GM21526 (cell line): ENCODE results near the gene LNX1.

ENCODE experiments used
- ATAC-seq: cut with Tn5 transposase; IDR thresholded peaks from one replicate; pipeline ENCODE4 v1.9.1; 2021; ENCODE audit warnings: moderate library complexity; ENCODE audit not compliant: unreplicated experiment, low FRiP score

LNX1 gene

DNA sequence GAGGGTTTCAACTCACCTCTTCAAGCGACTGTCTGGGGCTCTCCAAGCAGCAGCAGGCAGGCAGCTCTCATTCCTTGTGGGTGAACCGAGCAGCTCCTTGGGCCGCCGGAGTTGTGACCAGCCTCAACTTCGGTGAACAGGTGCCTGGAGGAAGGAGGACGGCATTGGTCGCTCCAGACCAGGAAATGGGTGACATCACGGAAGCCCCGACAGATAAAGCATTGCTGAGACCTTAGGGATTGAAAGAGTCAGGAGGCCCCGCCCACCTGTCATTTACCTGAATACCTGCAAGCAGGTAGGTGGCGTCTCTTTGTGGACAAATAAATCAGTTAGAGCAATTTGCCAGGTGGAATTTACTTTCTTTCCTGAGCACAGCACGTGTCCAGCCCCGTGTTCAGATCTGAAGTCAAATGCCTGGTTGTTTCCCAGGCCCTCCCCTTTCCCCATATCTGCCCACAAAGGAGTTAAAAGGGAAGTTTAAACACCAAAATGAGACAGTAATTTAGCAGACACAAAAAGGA lies at the start of gene LNX1:
Gene LNX1, minus strand, starts transcription at position 115 of the 521 bp plus-strand sequence. CDS start 17,484 bp downstream, outside the sequence.
- no peak for ATAC-seq

DNA sequence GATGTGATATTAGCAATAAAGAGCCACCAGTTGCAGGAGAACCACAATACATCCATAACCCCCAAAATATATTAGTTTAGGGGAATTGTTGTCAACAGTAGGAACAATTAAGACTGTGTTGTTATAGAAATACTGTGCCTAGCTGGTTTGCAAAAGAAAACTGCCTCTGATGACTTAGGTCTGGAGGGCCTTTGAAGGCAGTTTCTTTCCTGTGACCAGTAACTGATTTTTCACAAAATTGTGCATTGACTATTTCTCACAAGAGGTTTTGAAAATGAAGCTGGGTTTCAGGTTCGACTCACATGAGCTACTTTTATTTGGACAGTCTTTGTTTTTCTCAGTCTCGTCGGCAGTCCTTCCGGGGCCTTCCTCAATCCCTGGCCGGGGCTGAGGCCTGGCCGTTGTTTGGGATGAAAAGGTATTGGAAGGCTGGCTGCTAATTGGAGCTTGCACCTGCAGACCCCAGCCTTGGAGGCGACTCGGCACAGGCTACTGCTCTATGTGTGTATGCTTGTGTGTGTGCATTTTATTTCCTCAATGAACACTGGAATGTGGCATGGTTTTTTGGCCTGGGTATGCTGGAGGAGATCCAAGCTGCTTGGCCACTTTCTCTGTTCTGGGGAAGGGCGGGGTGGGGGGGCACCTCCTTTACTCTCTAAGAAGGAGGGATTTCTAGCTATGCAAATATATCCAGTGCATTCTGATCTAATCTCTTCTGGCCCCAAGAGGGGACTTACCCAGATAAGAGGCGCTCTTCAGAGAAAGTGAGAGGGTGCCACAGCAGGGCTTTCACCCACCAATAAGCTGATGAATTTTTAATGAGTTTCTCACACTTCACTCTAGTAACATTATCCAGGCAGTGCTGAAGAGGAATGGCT lies 49.5 kb upstream of the LNX1 start:
- peak; percentile 67 for ATAC-seq

DNA sequence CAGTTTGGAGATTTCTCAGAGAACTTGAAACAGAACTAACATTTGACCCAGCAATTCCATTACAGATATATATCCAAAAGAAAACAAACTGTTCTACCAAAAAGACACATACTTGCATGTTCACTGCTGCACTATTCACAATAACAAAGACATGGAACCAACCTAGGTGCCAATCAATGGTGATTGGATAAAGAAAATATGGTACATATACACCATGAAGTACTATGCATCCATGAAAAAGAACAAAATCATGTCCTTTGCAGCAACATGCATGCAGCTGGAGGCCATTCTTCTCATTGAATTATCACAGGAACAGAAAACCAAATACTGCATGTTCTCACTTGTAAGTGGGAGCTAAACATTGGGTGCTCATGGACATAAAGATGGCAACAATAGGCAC lies 47.6 kb upstream of the LNX1 start:
- ATAC-seq: no peak

DNA sequence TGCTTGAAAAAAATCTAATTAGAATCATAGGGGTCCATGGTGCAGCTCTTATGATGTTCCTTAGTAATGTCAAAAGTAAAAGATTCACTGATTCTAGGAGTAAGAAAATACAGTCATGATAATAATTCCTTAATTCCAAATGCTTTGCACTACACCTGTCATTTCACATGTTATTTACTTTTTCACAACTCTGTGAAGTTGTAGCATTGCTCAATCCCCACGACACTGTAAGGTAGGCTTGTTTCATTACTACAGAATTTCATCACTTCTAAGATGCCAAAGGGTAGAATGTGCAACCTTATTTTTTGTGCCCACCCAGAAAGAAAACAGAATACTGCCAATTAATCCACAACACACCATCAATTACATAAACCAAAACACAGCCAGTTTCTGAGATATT lies 46.1 kb upstream of the LNX1 start:
- ATAC-seq: no peak

DNA sequence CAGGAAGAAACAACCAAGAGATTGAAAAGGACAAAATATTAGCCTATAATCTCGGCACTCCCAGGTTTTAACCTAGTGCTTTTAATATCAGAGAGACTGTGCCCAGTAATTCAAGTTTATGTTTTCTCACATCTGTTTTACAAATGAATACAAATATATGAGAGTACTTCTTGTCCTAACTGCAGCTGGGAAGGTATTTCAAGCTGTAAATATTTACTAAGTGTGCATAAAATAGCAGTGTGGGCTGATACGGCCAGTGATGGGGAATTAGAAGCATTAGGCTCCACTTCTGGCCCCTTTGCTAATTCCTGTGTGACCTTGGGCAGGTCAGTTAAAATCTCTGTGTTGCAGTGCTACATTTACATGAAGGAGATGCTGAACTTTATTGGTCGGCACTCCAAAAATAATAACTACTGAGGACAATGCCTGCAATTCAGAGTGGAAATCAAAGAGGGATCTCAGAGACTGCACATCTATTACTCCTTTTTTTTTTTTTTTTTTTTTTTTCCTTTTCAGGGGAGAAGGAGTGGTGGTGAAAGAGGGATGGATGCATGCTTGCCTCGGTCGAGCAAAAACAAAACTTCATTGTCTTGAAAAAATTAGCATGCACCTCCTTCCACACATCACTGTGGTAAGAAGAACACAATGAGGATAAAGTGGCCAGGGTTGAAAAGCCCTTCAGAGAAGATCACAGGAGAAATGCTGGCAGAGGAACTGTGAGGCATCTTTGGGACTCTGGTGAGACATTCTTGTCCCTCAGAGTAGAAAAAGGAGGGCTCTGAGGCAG lies 44.6 kb upstream of the LNX1 start:
- no peak for ATAC-seq

DNA sequence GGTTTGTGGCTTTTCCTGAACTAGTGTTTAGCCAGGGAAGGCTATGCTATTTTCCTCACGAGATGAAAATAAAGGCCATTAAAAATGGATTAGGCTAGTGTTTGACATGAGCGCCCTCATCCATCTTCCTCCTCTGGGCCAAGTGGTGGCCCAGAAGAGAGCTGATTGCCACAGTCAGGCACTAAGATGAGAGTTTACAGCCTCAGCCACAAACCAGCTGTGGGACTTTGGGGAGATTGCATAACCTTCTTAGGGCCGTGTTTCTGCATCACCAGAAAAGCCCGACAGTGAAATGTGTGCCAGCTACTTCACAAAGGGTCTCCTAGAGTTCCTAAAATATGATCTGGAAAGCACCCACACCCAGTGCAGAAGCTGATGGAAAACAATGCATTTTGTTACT lies 42.3 kb upstream of the LNX1 start:
- no peak for ATAC-seq

DNA sequence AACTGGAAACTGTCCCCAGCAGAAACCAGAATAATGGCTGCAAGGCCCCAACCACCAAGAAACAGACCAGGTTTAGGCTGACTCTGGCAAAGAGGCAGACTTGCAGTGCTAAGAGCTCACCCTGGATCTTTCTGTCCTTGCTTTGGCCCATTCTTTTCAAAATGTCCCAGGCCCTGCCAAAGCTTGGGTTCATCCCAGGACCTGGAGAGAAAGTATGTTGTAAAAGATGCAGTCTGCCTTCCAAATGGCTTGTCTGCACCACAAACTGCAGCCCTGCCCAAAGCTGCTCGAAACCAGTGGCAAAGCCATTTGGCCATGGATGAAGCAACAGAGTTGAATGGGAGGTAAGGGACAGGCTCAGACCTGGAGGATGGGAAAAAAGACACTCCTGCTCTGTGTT lies 38.0 kb upstream of the LNX1 start:
- no peak for ATAC-seq

DNA sequence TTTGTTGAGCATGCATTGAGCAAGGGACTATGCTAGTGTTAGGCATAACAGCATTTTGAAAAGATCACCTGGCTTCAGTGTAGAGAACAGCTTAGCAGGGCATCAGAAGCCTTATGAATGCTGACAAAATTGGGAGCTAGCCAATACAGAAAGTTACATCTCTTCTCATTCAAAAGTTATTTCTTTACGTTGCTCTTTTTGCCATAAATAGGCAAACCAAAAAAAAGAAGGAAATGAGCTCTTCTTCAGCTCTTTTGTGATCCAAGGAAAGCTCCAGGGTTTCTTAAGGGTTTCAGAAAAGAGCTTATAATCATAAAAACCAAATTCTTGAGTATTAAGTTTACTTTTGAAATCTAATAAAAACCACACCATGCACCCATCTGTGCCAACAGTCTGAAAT lies 35.2 kb upstream of the LNX1 start:
- ATAC-seq: no peak

DNA sequence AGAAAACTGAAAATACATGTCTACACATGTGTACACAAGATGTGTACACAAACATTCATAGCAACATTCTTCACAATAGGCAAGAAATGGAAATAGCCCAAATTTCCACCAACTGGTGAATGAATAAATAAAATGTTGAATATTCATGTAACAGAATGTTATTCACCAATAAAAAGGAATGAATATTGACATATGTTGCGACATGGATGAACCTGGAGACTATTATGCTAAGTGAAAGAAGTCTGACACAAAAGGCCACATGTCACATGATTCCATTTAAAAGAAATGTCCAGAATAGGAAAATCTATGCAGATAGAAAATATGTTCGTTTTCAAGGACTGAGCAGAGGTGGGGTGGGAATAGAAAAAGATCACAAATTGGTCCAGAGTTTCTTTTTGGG lies 34.6 kb upstream of the LNX1 start:
- ATAC-seq: no peak

DNA sequence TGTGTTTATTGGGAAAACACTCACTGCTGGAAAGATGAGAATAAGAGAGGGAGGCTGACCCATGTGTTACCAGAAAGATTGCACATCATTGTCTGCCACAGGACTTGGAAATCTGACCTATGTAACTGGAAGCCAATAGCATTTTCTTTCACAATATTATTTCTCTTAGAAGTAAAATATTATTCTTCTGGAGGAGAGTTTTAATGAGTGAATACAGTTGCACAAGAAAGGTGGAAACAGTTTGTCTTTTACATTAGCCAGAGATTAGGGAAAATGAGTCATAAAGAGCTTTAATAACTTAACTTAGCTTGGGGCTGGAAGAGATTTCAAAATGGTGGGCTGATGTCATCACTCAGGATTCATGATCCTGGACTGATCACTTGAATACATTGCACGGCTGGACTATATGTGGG lies 31.5 kb upstream of the LNX1 start:
- no peak for ATAC-seq

DNA sequence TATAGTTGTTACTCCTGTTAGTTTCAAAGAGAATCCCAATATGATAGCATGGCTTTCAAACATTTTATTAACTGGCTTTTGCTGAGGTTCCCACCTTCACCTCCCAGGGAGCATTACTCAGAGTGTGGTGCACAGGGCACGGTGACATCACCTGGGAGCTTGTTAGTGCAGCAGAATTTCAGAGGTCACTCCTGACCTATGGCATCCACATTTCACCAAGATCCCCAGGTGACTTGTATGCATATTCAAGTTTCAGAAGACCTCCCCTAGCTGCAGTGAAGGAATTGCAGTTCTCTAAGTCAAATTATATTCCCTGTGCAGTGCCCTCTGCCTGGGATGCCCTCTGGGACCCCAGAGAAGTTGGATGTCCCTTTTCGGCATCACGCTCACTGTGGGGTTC lies 29.7 kb upstream of the LNX1 start:
- ATAC-seq: no peak

DNA sequence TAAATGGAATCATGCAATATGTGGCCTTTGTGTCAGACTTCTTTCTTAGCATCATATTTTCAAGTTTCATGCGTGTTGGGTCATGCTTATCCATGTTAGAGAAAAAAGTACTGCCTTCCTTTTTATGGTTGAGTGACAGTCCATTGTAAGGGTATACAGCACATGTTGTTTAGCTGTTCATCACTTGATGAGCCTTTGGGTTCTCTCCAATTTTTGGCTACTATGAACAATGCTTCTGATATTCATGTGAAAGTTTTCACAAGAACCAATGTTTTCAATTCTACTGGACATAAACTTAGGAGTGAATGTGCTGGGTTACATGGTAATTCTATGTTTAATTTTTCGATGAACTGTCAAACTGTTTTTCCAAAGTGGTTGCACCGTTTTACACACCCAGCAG lies 28.1 kb upstream of the LNX1 start:
- no peak for ATAC-seq

DNA sequence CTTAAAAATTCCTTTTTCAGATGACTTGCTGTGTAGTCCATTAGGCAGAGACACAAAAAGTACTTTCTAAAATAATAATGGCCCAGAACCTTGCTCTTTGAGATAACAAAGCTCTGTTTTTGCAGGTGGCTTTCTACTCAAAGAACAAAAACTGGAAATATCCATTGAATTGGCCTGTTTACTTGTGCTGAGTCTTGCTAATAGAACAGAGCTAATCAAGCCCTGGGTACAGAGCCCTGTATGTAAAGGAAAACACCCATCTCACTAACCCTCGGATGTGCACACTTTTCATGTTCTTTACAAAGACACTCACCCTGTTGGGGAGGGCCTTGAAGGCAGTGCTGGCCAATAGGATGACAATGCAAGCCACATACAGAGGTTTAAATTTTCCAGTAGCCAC lies 27.0 kb upstream of the LNX1 start:
- no peak for ATAC-seq

DNA sequence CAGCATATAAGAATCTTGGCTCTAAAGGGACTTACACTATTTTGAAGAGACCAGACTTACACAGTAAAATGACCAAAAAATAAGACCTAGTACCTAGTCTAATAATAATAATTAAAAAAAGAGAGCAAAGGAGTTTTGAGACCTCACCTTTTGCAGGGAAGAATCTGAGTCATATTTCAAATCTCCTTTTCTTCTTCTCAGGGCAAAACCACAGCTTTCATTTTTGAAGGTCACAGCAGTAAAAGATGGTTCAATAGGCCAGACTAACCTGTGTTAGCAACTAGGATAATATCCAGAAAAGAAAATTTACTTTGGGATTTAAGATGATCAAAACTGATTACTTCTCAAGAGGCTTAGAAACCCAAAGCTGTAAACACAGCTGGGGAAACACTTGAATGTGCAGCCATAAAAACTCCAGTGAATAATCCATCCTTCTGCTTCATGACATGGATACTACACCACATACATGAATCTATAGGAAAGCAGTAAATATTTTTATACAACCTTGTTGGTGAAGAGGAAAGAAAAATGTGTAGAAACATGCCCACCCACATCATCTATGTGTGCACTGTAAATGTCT lies 25.9 kb upstream of the LNX1 start:
- no peak for ATAC-seq

DNA sequence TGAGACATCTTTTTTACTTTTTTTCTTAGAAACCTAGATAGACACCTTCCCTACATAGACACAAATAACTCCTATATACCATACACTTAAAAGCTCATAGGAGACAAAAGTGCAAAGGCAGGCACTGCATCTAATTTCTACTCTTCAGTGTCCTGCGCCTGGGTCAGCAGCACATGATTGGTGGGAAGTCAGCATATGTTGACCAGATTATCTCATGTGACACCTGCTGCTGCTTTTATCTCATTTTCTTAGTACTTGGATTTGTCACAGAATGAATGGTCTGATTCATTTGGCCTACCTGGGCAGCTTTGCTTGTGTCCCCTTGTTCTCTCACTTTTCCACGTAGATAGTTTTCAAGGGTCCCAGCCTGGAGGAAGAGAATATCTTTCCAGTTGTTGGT lies 24.9 kb upstream of the LNX1 start:
- ATAC-seq: no peak

DNA sequence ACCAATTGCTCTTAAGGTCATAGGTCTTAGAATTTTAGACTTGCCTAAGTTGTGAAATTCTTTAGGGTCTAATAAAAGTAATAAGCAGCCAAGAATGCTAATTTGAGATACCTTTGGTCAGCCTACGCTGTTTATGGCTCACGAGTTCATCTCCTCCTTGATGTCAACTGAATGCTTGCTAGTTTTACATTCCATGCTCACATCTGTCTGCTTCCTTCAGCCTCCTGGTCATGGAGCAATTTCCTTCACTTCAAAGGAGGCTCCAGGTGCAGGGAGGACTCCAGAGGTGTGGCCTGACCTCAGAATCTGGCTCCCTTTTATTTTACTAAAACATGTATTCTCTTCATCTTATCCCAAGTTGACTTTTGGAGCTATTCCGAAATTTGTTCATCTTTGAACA lies 23.3 kb upstream of the LNX1 start:
- ATAC-seq: no peak

DNA sequence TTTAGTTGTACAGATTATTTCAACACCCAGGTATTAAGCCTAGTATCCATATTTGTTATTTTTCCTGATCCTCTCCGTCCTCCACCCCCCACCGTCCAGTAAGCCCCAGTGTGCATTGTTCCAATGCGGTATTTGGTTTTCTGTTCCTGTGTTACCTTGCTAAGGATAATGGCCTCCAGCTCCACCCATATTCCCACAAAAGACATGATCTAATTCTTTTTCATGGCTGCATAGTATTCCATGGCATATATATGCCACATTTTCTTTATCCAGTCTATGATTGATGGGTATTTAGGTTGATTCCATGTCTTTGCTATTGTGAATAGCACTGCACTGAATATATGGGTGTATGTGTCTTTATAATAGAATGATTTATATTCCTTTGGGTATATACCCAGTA lies 22.1 kb upstream of the LNX1 start:
- no peak for ATAC-seq

DNA sequence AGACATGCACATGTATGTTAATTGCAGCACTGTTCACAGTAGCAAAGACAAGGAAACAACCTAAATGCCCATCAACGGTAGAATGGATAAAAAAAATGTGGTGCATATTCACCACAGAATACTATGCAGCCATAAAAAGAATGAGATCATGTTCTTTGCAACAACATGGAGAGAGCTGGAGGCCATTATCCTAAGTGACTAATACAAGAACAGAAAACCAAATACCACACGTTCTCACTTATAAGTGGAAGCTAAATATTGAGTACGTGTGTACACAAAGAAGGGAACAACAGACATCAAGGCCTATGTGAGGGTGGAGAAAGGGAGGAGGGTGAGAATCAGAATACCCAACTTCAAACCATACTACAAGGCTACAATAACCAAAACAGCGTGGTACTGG lies 17.4 kb upstream of the LNX1 start:
- no peak for ATAC-seq

DNA sequence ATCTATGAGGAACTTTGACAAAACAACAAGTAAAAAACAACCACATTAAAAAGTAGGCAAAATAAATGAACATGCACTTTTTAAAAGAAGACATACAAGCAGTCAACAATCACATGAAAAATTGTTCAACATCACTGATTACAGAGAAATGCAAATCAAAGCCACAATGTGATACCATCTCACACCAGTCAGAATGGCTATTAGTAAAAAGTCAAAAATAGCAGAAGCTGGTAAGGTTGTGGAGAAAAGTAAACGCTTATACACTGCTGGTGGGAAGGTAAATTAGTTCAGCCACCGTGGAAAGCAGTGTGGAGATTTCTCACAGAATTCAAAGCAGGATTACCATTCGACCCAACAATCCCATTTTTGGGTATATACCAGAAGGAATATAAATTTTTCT lies 17.0 kb upstream of the LNX1 start:
- no peak for ATAC-seq

DNA sequence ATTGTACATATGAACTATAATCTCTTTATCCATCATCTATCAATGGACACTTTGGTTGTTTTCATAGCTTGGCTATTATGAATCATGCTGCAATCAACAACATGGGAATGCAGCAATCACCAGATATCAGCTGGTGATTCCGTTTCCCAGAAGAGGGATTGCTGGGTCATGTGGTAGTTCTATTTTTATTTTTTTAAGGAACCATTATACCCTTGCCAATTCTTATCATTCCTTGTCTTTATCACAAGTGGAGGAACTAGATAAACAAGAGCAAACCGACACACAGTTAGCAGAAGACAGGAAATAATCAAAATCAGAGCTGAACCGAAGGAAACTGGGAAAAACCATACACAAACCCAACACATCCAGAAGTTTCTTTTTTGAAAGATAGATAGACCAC lies 14.5 kb upstream of the LNX1 start:
- ATAC-seq: no peak

DNA sequence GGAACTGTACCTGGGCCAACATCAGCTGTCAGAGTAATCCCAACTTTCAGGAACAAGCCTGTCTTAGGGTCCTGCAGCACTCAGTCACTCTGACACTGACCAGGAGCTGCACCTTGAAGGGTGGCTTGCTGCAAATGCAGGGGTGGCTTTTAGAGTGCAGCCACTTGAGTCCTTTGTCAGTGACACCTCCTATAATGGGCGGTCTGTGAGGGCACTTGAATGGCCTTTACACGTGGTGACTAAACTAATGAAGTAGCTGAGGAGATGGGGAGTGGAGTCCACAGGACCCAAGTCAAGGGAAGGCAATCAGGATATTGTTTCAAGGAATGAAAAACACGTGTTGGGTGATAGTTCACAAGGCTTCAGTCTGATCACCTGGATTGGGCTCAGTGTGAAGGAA lies 11.1 kb upstream of the LNX1 start:
- no peak for ATAC-seq
